ENCODE results near the gene RNF44.

RNF44 gene

GRCh38 chr5:176528761-176529115 is 8.5 kb downstream of the RNF44 start:
- no peak for TF ChIP-seq CTCF (IDR thresholded peaks at IDR 0.05; ENCODE audit: low read depth, low read length)
- H3K4me3 ChIP-seq (ENCODE audit: low read depth, low read length), result no peak overlapping the region
- H3K27me3 ChIP-seq, result no peaks in the 10 kb centered on the region

GRCh38 chr5:176528301-176528700 is 8.9 kb downstream of the RNF44 start:
- peaks cover 58% of the 10 kb centered on the region for H3K36me3 ChIP-seq
- no peak for DNase-seq
- no peaks in the 10 kb centered on the region for H3K9me3 ChIP-seq
- peaks cover 40% of the 10 kb centered on the region for H3K4me1 ChIP-seq
- no peaks in the 10 kb centered on the region for H3K27me3 ChIP-seq
- no peak for TF ChIP-seq CTCF (IDR thresholded peaks at IDR 0.05; ENCODE audit: low read depth, low read length)
- no peak overlapping the region for H3K4me3 ChIP-seq (ENCODE audit: low read depth, low read length)

More at GRCh38 chr5:176528761-176529115, 8.5 kb downstream of the RNF44 start:
- Histone ChIP-seq H3K9me3 (no peaks in the 10 kb centered on the region), H3K4me1 (peaks cover 43% of the 10 kb centered on the region), H3K36me3 (peaks cover 58% of the 10 kb centered on the region)
- peak; percentile 61 for DNase-seq

- Histone ChIP-seq H3K4me3 (ENCODE audit: low read depth, low read length) (no peak overlapping the region), H3K27me3 (no peaks in the 10 kb centered on the region), H3K36me3 (peaks cover 51% of the 10 kb centered on the region), H3K9me3 (no peaks in the 10 kb centered on the region), H3K4me1 (peaks cover 36% of the 10 kb centered on the region)
- no peak for TF ChIP-seq CTCF (IDR thresholded peaks at IDR 0.05; ENCODE audit: low read depth, low read length)
- DNase-seq, result no peak
Measured at GRCh38 chr5:176527246-176528222, 9.7 kb downstream of the RNF44 start.

GRCh38 chr5:176526462-176526861 is 10.7 kb downstream of the RNF44 start:
- Histone ChIP-seq H3K27me3 (no peaks in the 10 kb centered on the region), H3K4me1 (peaks cover 27% of the 10 kb centered on the region), H3K9me3 (no peaks in the 10 kb centered on the region), H3K36me3 (peaks cover 44% of the 10 kb centered on the region), H3K4me3 (ENCODE audit: low read depth, low read length) (no peak overlapping the region)
- no peak for DNase-seq
- TF ChIP-seq CTCF (IDR thresholded peaks at IDR 0.05; ENCODE audit: low read depth, low read length), result no peak

GRCh38 chr5:176525677-176526076 is 11.5 kb downstream of the RNF44 start:
- no peak for DNase-seq
- Histone ChIP-seq H3K27me3 (no peaks in the 10 kb centered on the region), H3K9me3 (no peaks in the 10 kb centered on the region)

More at GRCh38 chr5:176525677-176526076, 11.5 kb downstream of the RNF44 start:
- peaks cover 36% of the 10 kb centered on the region for H3K36me3 ChIP-seq
- H3K4me3 ChIP-seq (ENCODE audit: low read depth, low read length), result no peak overlapping the region
- H3K4me1 ChIP-seq, result peaks cover 20% of the 10 kb centered on the region
- TF ChIP-seq CTCF (IDR thresholded peaks at IDR 0.05; ENCODE audit: low read depth, low read length), result no peak

Data from BE2C (cell line).